ENCODE data around the gene ATP8A2. TPM values are rescaled to one million over a fixed set of nuclear protein-coding genes. Genes with fewer than 3 reads are reported as not detected.
"Not testable (repeated sequence)": the region's sequence is repeated elsewhere in the genome, so short reads cannot be mapped to it uniquely, and the experiment has no call there.

Gene ATP8A2
- polyA plus RNA-seq, 1 donor = 1.6 TPM

- peak; percentile 38 for DNase-seq
Observed at GRCh38 chr13:26051231-26051656, 679.5 kb downstream of the ATP8A2 start.

GRCh38 chr13:26051657-26052311 lies 680.0 kb downstream of the ATP8A2 start, which contains the start of gene SHISA2:
Gene SHISA2, minus strand, starts transcription at chr13:26052016. Its CDS starts 1,041 bp downstream, at chr13:26050975.
- DNase-seq = peak; percentile 77

GRCh38 chr13:26052337-26052736 lies 680.6 kb downstream of the ATP8A2 start:
- DNase-seq = no peak

GRCh38 chr13:26053418-26053980 lies 681.7 kb downstream of the ATP8A2 start:
- DNase-seq = no peak

DNA sequence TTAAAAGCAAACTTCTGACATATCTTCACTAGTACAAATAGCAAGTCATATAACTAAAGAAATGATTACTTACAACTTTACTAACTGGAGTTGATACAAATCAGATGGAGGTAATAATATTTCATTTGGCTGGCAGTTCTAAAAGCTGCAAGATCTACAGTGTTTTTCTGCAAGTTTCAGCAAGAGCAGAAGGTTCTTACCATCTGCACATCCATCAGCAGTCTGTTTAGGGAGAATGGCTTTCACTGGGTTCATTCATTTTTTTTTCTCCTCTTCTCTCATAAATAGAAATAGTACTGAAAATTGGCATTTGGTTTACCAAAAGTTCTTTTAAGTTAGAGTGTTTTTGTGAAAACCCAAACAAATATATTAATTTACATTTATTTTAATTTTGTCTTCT lies 683.1 kb downstream of the ATP8A2 start:
- DNase-seq = no peak

GRCh38 chr13:26058704-26059103 lies 686.9 kb downstream of the ATP8A2 start:
- DNase-seq = no peak

DNA sequence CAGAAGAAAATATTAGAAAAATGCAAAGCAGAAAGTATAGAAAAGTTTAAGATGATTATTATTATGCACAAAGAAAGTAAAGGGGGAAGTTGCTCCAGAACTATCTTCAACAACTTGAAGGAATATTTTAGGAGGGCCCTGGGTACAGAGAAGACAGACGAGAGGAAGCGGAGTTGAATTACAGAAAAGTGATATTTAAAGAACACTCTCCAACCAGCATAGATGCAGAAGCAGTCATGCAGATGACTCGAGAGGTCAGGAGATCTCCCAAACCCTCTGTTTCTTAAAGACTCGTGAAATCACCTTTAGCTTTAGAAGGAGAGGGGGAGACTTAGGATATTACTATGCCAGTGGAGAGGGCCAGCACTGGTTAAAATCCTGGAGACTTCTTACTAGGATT lies 688.6 kb downstream of the ATP8A2 start:
- DNase-seq = no peak

GRCh38 chr13:26061256-26061655 lies 689.5 kb downstream of the ATP8A2 start:
- DNase-seq = no peak

- no peak for DNase-seq
Observed at GRCh38 chr13:26061947-26062346, 690.2 kb downstream of the ATP8A2 start.

- DNase-seq = peak; percentile 74
Observed at GRCh38 chr13:26062853-26063444, 691.2 kb downstream of the ATP8A2 start.

GRCh38 chr13:26066492-26066891 lies 694.7 kb downstream of the ATP8A2 start:
- DNase-seq = not testable (repeated sequence)

DNA sequence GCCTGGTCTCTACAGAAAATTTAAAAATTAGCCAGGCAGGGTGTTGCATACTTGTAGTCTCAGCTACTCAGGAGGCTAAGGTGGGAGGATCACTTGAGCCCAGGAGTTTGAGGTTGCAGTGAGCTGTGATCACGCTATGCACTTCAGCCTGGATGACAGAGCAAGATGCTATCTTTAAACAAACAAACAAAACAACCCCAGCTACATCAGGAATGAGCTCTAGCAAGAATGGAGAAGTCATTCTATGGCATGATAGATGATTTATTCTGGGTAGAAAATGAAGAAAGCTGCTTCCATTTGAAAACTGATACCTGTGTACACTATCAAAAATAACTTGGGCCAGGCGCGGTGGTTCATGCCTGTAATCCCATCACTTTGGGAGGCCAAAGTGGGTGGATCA lies 695.8 kb downstream of the ATP8A2 start:
- DNase-seq = no peak

- DNase-seq = not testable (repeated sequence)
Observed at GRCh38 chr13:26068372-26068771, 696.6 kb downstream of the ATP8A2 start.

- DNase-seq = not testable (repeated sequence)
Observed at GRCh38 chr13:26069642-26070041, 697.9 kb downstream of the ATP8A2 start.

- DNase-seq = no peak
Observed at GRCh38 chr13:26071691-26072090, 699.9 kb downstream of the ATP8A2 start.

DNA sequence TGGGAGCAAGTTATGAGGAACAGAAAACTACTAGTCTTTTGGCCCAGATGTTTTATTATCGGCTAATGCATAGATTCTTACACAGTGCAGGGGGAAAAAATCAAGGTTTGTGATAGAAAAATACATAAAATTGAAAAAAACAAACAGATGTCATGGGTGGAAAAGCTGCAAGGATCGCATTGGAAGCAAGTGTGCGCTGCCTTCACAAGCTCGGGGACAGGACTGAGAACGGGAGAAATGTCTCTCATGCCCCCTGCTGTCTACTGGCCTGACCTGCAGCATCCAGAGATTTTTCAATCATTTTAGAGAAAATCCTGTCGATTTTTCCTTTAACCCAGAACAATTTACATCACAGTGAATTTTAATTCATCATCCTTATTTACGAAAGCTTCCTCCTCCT lies 700.6 kb downstream of the ATP8A2 start:
- not testable (repeated sequence) for DNase-seq

DNA sequence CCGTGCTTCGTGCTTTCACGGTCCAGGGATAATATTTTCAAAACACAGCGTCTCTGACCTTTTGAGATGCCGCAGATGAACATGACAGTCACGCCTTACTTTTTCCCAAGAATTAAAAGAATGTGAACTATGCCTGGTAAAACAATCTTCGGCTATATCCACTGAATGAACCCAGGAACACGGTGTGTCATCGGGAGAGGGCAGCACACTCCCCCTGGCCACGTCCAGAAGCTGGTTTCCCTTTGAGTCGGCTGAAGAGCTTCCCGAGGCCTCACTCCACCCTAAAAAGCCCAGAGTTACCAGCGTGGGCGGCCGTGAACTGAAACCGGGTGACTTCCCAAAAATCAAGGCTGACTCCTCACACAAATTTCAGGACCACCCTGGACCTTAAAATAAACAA lies 702.9 kb downstream of the ATP8A2 start:
- no peak for DNase-seq

Other genes starting within 250 kb of the ATP8A2 start
- 0.04 TPM for gene AMER2, start 199.7 kb upstream of the ATP8A2 start, polyA plus RNA-seq (ENCODE audit: insufficient read length)
- 9.7 TPM for gene MTMR6, start 84.5 kb upstream of the ATP8A2 start, polyA plus RNA-seq (ENCODE audit: insufficient read length)
- 38.6 TPM for gene NUP58, start 70.3 kb upstream of the ATP8A2 start, polyA plus RNA-seq (ENCODE audit: insufficient read length)

Data from hindlimb muscle (tissue), 1 donor.